ENCODE results near the gene PARN. TPM values are rescaled to one million over a fixed set of nuclear protein-coding genes. Genes with fewer than 3 reads are reported as not detected.

The PARN gene
- total and polyA plus RNA-seq, 7 donors = 10.3 to 20.9 (median 14.1) TPM

DNA sequence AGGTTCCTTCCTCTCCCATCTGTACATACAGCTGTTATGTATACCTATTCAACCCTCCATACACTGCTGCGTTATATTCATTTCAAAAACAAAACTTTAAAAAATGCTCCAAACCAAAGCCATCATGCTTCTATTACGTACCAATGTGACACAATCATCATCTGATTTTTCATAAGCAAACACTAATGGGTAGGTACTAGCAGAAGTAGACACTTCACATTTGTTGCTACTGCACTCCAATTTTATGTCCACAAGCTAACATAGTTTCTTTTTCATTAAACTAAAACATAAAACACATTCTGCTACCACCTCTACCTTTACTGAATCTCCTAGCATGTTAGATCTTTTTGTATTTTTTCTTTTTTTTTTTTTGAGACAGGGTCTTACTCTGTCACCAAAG is 57.5 kb downstream of the PARN start:
- Histone ChIP-seq H3K4me3 (no peak overlapping the region), H3K27me3 (ENCODE audit: insufficient read depth in 3 of 3, low read length in 2 of 3) (no peaks in the 10 kb centered on the region), H3K9me3 (no peaks in the 10 kb centered on the region), H3K4me1 (no peaks in the 10 kb centered on the region), H3K36me3 (ENCODE audit: insufficient read depth in 1 of 2, low read depth in 1 of 2) (peaks cover 0 to 54% of the 10 kb centered on the region in 2 donors), H3K27ac (no peak overlapping the region)
- intact Hi-C loops (cut with DNase I) = no loop called here
- ATAC-seq (no peak), DNase-seq (no peak)
- no peak for TF ChIP-seq CTCF (IDR thresholded peaks at IDR 0.05)
- 95 to 97% (median 96%) methylated on average over 2 of the region's 2 CpGs for WGBS, 3 donors

GRCh38 chr16:14569213-14569612 is 60.8 kb downstream of the PARN start:
- Histone ChIP-seq H3K4me3 (no peak overlapping the region), H3K27ac (no peak overlapping the region), H3K36me3 (ENCODE audit: insufficient read depth in 1 of 2, low read depth in 1 of 2) (peaks cover 0 to 20% of the 10 kb centered on the region in 2 donors), H3K27me3 (ENCODE audit: insufficient read depth in 3 of 3, low read length in 2 of 3) (no peaks in the 10 kb centered on the region), H3K9me3 (no peaks in the 10 kb centered on the region), H3K4me1 (peaks cover 6% of the 10 kb centered on the region)
- no peak for ATAC-seq
- no peak for TF ChIP-seq CTCF (IDR thresholded peaks at IDR 0.05)
- no peak for DNase-seq
- intact Hi-C loops (cut with DNase I) = no loop called here
- WGBS, 3 donors = 88 to 95% (median 93%) methylated on average over 4 of the region's 4 CpGs

GRCh38 chr16:14566599-14566998 is 63.5 kb downstream of the PARN start:
- ATAC-seq (no peak), DNase-seq (no peak)
- 91 to 100% (median 98%) methylated on average over 1 of the region's 1 CpG for WGBS, 3 donors
- Histone ChIP-seq H3K27ac (no peak overlapping the region), H3K27me3 (ENCODE audit: insufficient read depth in 3 of 3, low read length in 2 of 3) (no peaks in the 10 kb centered on the region), H3K4me3 (no peak overlapping the region), H3K36me3 (ENCODE audit: insufficient read depth in 1 of 2, low read depth in 1 of 2) (peaks cover 0 to 4% of the 10 kb centered on the region in 2 donors), H3K4me1 (peaks cover 6% of the 10 kb centered on the region), H3K9me3 (no peaks in the 10 kb centered on the region)
- intact Hi-C loops (cut with DNase I) = no loop called here
- TF ChIP-seq CTCF (IDR thresholded peaks at IDR 0.05) = no peak

- H3K27ac ChIP-seq = no peak overlapping the region
- no peak for TF ChIP-seq CTCF (IDR thresholded peaks at IDR 0.05)
- peaks cover 0 to 3% of the 10 kb centered on the region in 2 donors for H3K36me3 ChIP-seq (ENCODE audit: insufficient read depth in 1 of 2, low read depth in 1 of 2)
- 92 to 94% (median 92%) methylated on average over 2 of the region's 2 CpGs for whole genome bisulfite sequencing, 3 donors
- DNase-seq (no peak), ATAC-seq (no peak)
- H3K4me3 ChIP-seq = no peak overlapping the region
- no peaks in the 10 kb centered on the region for H3K9me3 ChIP-seq
- no peaks in the 10 kb centered on the region for H3K27me3 ChIP-seq (ENCODE audit: insufficient read depth in 3 of 3, low read length in 2 of 3)
- peaks cover 6% of the 10 kb centered on the region for H3K4me1 ChIP-seq
- intact Hi-C loops (cut with DNase I) = no loop called here
Measured at GRCh38 chr16:14565688-14566025, 64.4 kb downstream of the PARN start.

GRCh38 chr16:14564861-14565687 is 65.0 kb downstream of the PARN start:
- 49 to 67% (median 60%) methylated on average over 5 of the region's 5 CpGs for WGBS, 3 donors
- DNase-seq (no peak), ATAC-seq (no peak)
- H3K4me3 ChIP-seq = no peak overlapping the region
- H3K27me3 ChIP-seq (ENCODE audit: insufficient read depth in 3 of 3, low read length in 2 of 3) = no peaks in the 10 kb centered on the region
- H3K27ac ChIP-seq = no peak overlapping the region
- H3K36me3 ChIP-seq (ENCODE audit: insufficient read depth in 1 of 2, low read depth in 1 of 2) = peaks cover 0 to 3% of the 10 kb centered on the region in 2 donors
- intact Hi-C loops (cut with DNase I) = no loop called here
- H3K4me1 ChIP-seq = peaks cover 6% of the 10 kb centered on the region
- TF ChIP-seq CTCF (IDR thresholded peaks at IDR 0.05) = no peak
- no peaks in the 10 kb centered on the region for H3K9me3 ChIP-seq

Data from psoas muscle (tissue), 8 donors.